ENCODE measurements around the gene R3HDM4. TPM values are rescaled to one million over a fixed set of nuclear protein-coding genes. Genes with fewer than 3 reads are reported as not detected.
"Not testable (repeated sequence)": the region's sequence is repeated elsewhere in the genome, so short reads cannot be mapped to it uniquely, and the experiment has no call there.

Gene R3HDM4
- total RNA-seq, 1 experiment from 2014 or later = 54.0 TPM

DNA sequence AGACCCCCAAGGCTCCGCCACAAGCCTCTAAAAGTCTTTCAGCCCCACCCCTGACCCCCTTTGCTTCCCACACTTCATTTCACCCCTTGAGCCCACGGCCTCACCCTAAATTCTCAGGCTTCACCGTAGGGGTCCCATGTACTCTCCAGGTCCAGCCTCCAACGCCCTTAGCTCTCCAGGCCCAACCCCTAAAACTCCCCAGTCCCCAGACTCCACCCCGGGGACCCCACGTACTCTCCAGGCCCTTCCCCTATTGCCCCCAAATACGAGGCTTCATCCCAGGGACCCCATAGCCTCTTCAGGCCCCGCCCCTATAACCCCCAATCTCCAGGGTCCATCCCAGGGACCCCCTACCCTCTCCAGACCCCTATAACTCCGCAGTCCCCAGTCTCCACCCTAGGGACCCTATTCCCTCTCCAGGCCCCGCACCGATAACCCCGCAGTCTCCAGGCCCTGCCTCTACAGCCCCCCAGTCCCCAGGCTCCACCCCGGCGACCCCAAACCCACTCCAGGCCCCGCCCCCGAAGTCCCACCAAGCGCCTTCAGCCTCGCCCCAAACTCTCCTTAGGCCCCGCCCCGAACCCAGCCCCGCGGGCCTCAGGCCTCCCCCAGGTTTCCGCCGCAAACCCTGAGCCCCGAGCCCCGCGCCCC is 20.7 kb downstream of the R3HDM4 start:
- BruUV-seq (replicated peaks) = no TSS peak
- CTCF ChIA-PET = no interaction called here
- H3K27ac Mint-ChIP-seq (ENCODE audit: unreplicated experiment) = peak overlapping the region; percentile 39
- H3K36me3 Mint-ChIP-seq (ENCODE audit: insufficient read depth, unreplicated experiment) = peaks cover 59% of the 10 kb centered on the region
- no peak for DNase-seq
- no peaks in the 10 kb centered on the region for H3K27me3 Mint-ChIP-seq (ENCODE audit: unreplicated experiment)
- H3K4me1 Mint-ChIP-seq (ENCODE audit: low read depth, unreplicated experiment) = no peaks in the 10 kb centered on the region
- no peaks in the 10 kb centered on the region for H3K9me3 Mint-ChIP-seq (ENCODE audit: low read depth, unreplicated experiment)
- TF ChIP-seq, protein P1, sequence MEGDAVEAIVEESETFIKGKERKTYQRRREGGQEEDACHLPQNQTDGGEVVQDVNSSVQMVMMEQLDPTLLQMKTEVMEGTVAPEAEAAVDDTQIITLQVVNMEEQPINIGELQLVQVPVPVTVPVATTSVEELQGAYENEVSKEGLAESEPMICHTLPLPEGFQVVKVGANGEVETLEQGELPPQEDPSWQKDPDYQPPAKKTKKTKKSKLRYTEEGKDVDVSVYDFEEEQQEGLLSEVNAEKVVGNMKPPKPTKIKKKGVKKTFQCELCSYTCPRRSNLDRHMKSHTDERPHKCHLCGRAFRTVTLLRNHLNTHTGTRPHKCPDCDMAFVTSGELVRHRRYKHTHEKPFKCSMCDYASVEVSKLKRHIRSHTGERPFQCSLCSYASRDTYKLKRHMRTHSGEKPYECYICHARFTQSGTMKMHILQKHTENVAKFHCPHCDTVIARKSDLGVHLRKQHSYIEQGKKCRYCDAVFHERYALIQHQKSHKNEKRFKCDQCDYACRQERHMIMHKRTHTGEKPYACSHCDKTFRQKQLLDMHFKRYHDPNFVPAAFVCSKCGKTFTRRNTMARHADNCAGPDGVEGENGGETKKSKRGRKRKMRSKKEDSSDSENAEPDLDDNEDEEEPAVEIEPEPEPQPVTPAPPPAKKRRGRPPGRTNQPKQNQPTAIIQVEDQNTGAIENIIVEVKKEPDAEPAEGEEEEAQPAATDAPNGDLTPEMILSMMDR (IDR thresholded peaks at IDR 0.05; ENCODE audit: unreplicated experiment) = no peak
- intact Hi-C loops (cut with micrococcal nuclease; ENCODE audit: unreplicated experiment) = no loop called here
- H3K4me3 Mint-ChIP-seq (ENCODE audit: low read depth, unreplicated experiment) = peak overlapping the region; percentile 78

DNA sequence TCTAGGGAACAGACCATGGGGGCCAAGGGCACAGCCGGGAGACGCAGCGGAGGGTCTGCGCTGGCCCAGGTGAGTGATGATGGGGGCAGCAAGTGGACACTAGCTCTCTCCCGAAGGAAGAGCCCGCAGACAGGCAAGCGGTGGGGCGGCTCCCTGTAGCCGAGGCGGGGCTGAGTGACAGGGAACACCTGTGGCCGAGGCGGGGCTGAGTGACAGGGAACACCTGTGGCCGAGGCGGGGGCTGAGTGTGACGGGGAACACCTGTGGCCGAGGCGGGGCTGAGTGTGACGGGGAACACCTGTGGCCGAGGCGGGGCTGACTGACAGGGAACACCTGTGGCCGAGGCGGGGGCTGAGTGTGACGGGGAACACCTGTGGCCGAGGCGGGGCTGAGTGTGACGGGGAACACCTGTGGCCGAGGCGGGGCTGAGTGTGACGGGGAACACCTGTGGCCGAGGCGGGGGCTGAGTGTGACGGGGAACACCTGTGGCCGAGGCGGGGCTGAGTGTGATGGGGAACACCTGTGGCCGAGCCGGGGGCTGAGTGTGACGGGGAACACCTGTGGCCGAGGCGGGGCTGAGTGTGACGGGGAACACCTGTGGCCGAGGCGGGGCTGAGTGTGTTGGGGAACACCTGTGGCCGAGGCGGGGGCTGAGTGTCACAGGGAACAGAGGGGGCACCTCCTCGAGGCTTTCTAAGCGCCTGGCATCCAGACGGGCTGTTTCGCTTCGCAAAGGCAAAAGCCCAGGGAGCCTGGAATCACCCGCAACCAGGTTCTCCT is 21.4 kb downstream of the R3HDM4 start:
- CTCF ChIA-PET; intact Hi-C loops (cut with micrococcal nuclease; ENCODE audit: unreplicated experiment): not testable (repeated sequence)

DNA sequence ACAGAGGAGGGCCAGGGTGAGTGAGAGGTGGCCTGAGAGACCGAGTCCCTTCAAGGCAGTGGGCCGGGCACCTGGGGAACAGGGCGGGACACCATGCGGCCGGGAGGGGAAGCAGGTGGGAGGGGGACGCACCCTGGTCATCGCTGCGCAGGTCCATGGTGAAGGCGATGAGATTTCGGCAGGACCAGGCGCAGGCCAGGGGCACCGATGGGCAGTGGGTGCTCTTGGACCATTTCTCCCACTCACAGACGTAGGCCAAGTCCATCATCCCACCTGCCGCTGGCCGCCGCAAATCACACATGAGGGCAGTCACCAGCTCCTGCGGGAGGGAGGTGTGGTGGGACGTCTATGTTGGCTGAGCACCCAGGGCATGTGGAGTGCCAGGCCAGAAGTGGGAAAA is 22.2 kb downstream of the R3HDM4 start:
- intact Hi-C loops (cut with micrococcal nuclease; ENCODE audit: unreplicated experiment) = no loop called here
- Mint-ChIP-seq H3K4me1 (ENCODE audit: low read depth, unreplicated experiment) (no peaks in the 10 kb centered on the region), H3K9me3 (ENCODE audit: low read depth, unreplicated experiment) (no peaks in the 10 kb centered on the region), H3K4me3 (ENCODE audit: low read depth, unreplicated experiment) (peak overlapping the region; percentile 39), H3K27ac (ENCODE audit: unreplicated experiment) (no peak overlapping the region), H3K27me3 (ENCODE audit: unreplicated experiment) (no peaks in the 10 kb centered on the region), H3K36me3 (ENCODE audit: insufficient read depth, unreplicated experiment) (peaks cover 50% of the 10 kb centered on the region)
- TF ChIP-seq, protein P1 (IDR thresholded peaks at IDR 0.05; ENCODE audit: unreplicated experiment) = no peak
- no peak for DNase-seq
- BruUV-seq (replicated peaks) = no TSS peak
- CTCF ChIA-PET = no interaction called here

More for the DNA sequence above, 21.4 kb downstream of the R3HDM4 start:
- not testable (repeated sequence) for H3K27ac Mint-ChIP-seq (ENCODE audit: unreplicated experiment); H3K9me3 Mint-ChIP-seq (ENCODE audit: low read depth, unreplicated experiment); BruUV-seq (replicated peaks); DNase-seq; H3K27me3 Mint-ChIP-seq (ENCODE audit: unreplicated experiment); H3K4me1 Mint-ChIP-seq (ENCODE audit: low read depth, unreplicated experiment)
- H3K36me3 Mint-ChIP-seq (ENCODE audit: insufficient read depth, unreplicated experiment) = peaks cover 58% of the 10 kb centered on the region
- H3K4me3 Mint-ChIP-seq (ENCODE audit: low read depth, unreplicated experiment) = peak overlapping the region; percentile 78

DNA sequence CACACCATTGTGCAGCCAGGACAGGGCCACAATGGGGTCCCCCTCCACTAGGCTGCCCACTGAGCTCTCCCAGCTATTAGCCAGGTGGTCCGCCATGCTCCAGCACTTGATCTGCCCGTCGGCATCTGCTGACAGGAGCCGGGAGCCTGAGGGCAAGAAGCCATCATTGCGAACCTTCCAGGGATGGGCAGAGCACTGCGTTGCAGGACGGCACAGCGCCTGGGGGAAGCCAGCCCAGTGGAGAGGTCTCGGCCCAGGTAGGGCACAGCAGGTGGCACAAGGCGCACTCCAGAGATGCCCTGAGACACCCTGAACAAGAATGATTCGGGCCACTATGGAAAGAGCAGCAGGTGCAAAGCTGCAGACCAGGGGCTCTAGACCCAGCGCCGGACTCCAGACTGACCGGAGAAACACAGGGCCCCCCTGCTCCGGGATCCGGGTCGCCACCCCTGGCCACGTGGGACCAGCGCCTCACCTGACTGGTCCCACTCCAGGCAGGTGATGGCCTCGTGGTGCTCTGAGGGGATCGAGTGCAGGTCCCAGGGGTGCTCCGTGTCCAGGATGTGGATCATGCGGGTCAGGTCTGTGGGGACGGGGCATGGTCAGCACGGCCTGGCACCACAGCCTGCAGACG is 23.2 kb downstream of the R3HDM4 start:
- H3K27me3 Mint-ChIP-seq (ENCODE audit: unreplicated experiment) = no peaks in the 10 kb centered on the region
- DNase-seq = no peak
- H3K4me3 Mint-ChIP-seq (ENCODE audit: low read depth, unreplicated experiment) = no peak overlapping the region
- H3K36me3 Mint-ChIP-seq (ENCODE audit: insufficient read depth, unreplicated experiment) = peaks cover 50% of the 10 kb centered on the region
- no peaks in the 10 kb centered on the region for H3K9me3 Mint-ChIP-seq (ENCODE audit: low read depth, unreplicated experiment)
- CTCF ChIA-PET = no interaction called here
- TF ChIP-seq, protein P1 (IDR thresholded peaks at IDR 0.05; ENCODE audit: unreplicated experiment) = no peak
- H3K4me1 Mint-ChIP-seq (ENCODE audit: low read depth, unreplicated experiment) = no peaks in the 10 kb centered on the region
- BruUV-seq (replicated peaks) = no TSS peak
- intact Hi-C loops (cut with micrococcal nuclease; ENCODE audit: unreplicated experiment) = no loop called here
- no peak overlapping the region for H3K27ac Mint-ChIP-seq (ENCODE audit: unreplicated experiment)
